Measurements from ENCODE around the gene ITGA2.
A peak's percentile ranks its signal among the peaks of the same experiment; 100 is the strongest.

ITGA2 gene

DNA sequence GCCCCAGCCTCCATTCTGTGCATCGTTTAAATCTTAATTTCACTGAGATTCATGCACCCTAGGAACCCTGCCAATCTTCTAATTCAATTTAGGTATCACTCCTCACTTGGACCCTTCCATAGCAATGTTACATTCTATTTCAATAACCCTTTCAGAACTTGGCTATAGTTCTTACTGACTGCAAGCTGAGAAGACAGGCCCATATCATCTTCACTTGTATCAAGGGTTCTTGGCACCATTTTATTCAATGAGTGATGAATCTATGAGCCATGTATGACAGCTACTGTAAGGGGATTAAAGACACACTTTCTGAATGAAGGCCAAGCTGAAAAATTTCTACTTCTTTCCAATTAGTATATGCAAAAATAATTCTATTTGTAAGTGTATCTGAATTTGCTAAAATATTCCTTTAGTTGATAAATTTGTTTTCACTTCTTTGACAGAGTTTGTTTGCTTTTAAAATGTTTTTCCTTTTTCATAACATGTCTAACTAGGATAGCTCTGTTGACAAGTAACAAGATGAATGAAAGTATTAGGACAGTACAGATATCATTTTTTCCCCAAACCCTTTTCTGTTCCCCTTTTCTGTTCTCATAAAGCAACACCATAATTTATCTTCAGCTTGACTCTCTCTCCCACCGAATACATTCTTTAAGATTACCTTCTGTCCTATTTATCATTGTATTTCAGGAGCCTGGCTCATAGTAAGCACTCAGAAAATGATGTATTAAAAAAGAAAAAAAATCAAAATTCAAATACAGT lies 9.6 kb downstream of the ITGA2 start:
- peaks cover 11% of the 10 kb centered on the region for H3K27me3 Mint-ChIP-seq
- peak overlapping the region; percentile 46 for H3K27ac Mint-ChIP-seq
- no peaks in the 10 kb centered on the region for H3K4me1 Mint-ChIP-seq (ENCODE audit: low read depth)
- no peaks in the 10 kb centered on the region for H3K9me3 Mint-ChIP-seq
- H3K4me3 Mint-ChIP-seq: no peak overlapping the region
- no peaks in the 10 kb centered on the region for H3K36me3 Mint-ChIP-seq (ENCODE audit: low read depth)

DNA sequence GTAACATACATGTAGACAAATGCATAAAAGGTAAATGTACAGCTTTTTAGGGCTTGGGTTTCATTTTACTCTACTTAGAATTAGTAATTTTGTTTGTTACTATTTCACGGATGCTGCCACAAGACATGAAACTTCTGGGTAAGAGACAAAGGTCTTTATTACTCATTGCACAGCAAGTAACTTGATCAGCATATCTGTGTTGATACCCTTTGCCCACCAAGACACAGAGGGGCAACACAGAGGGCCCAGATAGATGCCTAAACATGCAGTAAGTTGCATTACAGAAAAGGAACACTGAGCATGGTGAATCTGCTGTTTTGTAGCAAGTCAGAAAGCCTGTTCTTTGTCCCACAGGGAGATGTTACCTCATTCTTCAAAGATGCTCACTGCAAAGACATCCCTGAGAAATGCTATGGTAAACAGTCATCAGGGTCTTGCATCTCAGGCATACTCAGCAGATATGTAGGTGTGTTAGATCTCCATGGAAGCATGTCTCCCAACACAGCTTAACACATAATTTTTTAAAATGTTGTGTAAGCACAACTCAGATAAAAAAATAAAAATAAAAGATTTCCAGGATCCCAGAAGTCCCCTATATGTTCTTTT lies 10.3 kb downstream of the ITGA2 start:
- H3K4me1 Mint-ChIP-seq (ENCODE audit: low read depth): peaks cover 7% of the 10 kb centered on the region
- no peak overlapping the region for H3K4me3 Mint-ChIP-seq
- no peaks in the 10 kb centered on the region for H3K36me3 Mint-ChIP-seq (ENCODE audit: low read depth)
- no peak overlapping the region for H3K27ac Mint-ChIP-seq
- H3K27me3 Mint-ChIP-seq: peaks cover 10% of the 10 kb centered on the region
- H3K9me3 Mint-ChIP-seq: no peaks in the 10 kb centered on the region

DNA sequence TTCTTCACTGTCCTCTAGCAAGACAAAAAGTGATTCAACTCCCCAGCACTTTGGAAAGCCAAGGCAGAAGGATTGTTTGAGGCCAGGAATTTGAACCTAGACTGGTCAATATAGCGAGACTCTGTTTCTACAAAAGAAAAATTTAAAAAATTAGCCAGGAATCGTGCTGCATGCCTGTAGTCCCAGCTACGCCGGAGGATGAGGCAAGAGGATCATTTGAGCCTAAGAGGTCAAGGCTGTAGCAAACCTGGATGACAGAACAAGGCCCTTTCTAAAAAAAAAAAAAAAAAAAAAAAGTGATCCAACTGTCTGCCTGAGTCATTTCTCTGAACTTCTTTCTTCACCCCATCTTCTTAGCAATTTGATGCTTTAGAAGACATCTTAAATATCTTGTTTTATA lies 12.4 kb downstream of the ITGA2 start:
- no peaks in the 10 kb centered on the region for H3K36me3 Mint-ChIP-seq (ENCODE audit: low read depth)
- peaks cover 10% of the 10 kb centered on the region for H3K27me3 Mint-ChIP-seq
- peaks cover 22% of the 10 kb centered on the region for H3K4me1 Mint-ChIP-seq (ENCODE audit: low read depth)
- no peak overlapping the region for H3K4me3 Mint-ChIP-seq
- H3K27ac Mint-ChIP-seq: no peak overlapping the region
- H3K9me3 Mint-ChIP-seq: no peaks in the 10 kb centered on the region

DNA sequence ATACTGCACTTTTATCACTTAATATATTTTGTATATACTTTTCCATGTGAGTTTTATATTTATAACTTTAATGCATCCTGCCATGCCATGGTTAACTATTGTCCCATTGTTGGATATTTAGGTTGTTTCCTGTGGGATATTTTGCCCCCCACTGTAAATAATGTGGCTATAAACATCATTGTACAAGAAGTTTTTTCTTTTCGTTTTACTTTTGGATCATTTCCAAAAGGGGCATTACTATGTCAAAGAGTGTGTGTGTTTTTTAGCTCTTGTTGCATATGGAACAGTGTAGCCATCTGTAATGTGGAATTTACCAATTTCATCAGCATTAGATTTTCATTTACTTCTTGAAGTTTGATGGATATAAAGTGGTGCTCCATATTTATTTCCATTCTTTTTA lies 13.3 kb downstream of the ITGA2 start:
- no peak overlapping the region for H3K27ac Mint-ChIP-seq
- no peaks in the 10 kb centered on the region for H3K9me3 Mint-ChIP-seq
- peaks cover 5% of the 10 kb centered on the region for H3K27me3 Mint-ChIP-seq
- peaks cover 32% of the 10 kb centered on the region for H3K4me1 Mint-ChIP-seq (ENCODE audit: low read depth)
- H3K4me3 Mint-ChIP-seq: no peak overlapping the region
- no peaks in the 10 kb centered on the region for H3K36me3 Mint-ChIP-seq (ENCODE audit: low read depth)

DNA sequence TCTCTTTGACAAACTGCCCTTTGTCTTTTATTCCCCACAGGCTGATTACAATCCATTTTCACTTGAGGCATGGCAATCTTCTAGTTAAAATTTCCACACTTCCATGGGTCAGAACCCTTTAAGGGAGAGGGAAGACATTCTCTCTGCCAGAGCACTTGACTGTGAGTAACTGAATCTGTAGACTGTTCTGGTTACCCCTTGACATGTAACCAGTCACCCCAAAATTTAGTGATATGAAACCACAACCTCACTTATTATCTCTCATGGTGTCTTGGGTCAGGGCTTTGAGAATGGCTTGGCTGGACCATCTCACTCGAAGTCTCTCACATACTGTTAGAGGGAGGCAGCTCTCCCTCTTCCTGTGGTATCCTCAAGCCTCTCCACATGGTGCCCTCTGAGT lies 14.0 kb downstream of the ITGA2 start:
- Mint-ChIP-seq H3K27ac (no peak overlapping the region), H3K36me3 (ENCODE audit: low read depth) (no peaks in the 10 kb centered on the region)

DNA sequence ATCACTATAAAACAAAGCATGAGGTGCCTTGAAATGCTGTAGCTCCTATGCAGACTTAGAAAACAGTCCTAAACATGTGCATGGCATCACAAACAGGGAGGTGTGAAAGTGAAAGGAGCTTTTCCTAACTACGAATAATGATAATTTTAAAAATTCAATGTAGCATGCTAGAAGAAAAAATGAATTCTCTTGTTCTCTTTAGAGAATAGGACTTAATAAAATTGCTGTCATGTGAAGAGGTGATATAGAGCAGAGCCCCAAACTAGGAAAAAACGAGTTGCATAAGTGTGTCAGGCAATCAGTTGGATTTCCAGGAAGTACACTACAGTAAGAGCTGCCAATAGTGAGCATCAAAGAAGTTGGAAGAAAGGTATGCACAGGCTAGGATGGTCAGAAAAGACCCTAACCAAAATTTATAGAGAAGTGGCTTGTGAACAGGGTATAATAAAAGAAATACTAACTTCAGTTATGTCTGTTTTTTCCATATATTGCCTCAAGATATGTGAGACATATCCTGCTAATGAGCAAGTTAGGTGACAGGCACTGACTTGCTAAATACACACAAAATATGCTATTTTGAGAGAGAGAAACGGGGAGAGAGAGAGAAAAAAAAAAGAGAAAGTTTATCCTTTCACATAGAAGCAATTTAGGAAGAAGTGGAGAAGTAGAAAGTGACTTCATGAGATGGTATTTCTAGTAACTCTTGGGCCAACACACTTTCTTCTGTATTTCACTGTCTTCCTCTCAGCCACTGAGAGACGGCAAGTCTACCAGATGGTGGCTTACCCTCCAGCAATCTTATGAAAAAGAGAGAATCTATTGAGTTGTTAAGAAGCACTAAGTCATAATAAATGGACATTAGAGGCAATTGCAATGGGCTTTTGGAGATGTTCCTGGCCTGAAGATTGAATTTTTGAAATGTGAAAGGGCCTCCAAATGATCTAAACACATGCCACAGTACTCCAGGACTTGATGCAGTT lies 18.0 kb downstream of the ITGA2 start:
- no peaks in the 10 kb centered on the region for H3K36me3 Mint-ChIP-seq (ENCODE audit: low read depth)
- peaks cover 6% of the 10 kb centered on the region for H3K27me3 Mint-ChIP-seq
- H3K9me3 Mint-ChIP-seq: no peaks in the 10 kb centered on the region
- H3K4me3 Mint-ChIP-seq: no peak overlapping the region
- H3K4me1 Mint-ChIP-seq (ENCODE audit: low read depth): peaks cover 62% of the 10 kb centered on the region
- H3K27ac Mint-ChIP-seq: no peak overlapping the region

More for the DNA sequence above, 14.0 kb downstream of the ITGA2 start:
- Mint-ChIP-seq H3K27me3 (peaks cover 4% of the 10 kb centered on the region), H3K4me3 (no peak overlapping the region), H3K4me1 (ENCODE audit: low read depth) (peaks cover 38% of the 10 kb centered on the region), H3K9me3 (no peaks in the 10 kb centered on the region)

DNA sequence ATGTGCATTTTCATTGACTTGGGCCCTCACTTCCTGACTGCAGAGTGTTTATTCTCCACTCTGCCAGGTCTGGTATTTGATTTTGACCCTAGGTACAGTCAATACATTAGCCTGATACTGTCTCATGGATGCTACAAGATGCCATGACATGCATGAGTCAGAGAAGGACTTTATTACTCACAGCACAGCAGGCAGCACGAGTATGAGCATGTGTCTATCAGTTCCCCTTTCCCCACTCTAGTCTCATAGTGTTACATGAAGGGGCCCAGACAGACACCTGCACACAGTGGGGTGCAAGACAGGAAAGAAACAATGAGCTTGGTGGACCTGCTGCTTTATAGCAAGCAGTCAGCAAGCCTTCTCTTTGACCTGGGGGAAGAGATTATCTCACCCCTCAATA lies 19.6 kb downstream of the ITGA2 start:
- peaks cover 5% of the 10 kb centered on the region for H3K9me3 Mint-ChIP-seq
- peak overlapping the region; percentile 79 for H3K27ac Mint-ChIP-seq
- H3K36me3 Mint-ChIP-seq (ENCODE audit: low read depth): no peaks in the 10 kb centered on the region
- H3K27me3 Mint-ChIP-seq: peaks cover 15% of the 10 kb centered on the region
- no peak overlapping the region for H3K4me3 Mint-ChIP-seq
- peaks cover 62% of the 10 kb centered on the region for H3K4me1 Mint-ChIP-seq (ENCODE audit: low read depth)

DNA sequence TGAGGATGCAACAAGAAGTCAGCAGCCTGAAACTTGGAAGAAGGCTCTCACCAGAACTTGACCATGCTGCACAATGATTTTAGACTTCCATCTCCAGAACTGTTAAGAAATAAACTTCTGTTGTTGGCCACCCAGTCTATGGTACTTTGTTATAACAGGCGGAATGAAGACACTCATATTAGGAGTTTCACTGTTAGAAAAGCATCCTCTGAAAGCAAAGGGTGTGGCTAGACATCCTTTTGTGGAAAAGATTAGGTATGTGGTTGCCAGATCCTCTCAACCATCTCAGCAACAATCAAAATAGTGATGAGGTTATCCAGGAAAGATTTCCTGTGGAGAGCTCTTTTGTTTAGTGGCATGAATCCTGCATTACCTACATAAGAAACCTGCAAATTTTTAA lies 20.7 kb downstream of the ITGA2 start:
- Mint-ChIP-seq H3K36me3 (ENCODE audit: low read depth) (no peaks in the 10 kb centered on the region), H3K27ac (peak overlapping the region; percentile 59), H3K27me3 (peaks cover 21% of the 10 kb centered on the region), H3K9me3 (peaks cover 5% of the 10 kb centered on the region), H3K4me1 (ENCODE audit: low read depth) (peaks cover 61% of the 10 kb centered on the region), H3K4me3 (no peak overlapping the region)

DNA sequence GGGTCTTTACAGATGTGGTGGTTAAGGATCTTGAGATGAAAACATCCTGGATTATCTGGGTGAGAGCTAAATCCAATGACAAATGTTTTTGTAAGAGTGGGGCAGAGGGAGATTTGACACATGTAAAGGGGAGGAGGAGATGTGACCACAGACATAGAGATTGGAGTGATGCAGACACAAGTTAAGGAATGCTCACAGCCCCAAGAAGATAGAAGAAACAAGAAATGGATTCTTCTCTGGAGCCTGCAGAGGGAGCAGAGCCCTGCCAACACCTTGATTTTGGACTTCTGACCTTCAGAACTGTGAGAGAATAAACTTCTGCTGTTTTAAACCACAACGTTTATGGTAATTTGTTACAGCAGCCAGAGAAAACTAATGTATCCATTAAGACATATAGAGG lies 21.7 kb downstream of the ITGA2 start:
- H3K27me3 Mint-ChIP-seq: peaks cover 28% of the 10 kb centered on the region
- H3K4me1 Mint-ChIP-seq (ENCODE audit: low read depth): peaks cover 61% of the 10 kb centered on the region
- H3K9me3 Mint-ChIP-seq: peaks cover 5% of the 10 kb centered on the region
- H3K36me3 Mint-ChIP-seq (ENCODE audit: low read depth): no peaks in the 10 kb centered on the region
- H3K27ac Mint-ChIP-seq: no peak overlapping the region
- H3K4me3 Mint-ChIP-seq: no peak overlapping the region

DNA sequence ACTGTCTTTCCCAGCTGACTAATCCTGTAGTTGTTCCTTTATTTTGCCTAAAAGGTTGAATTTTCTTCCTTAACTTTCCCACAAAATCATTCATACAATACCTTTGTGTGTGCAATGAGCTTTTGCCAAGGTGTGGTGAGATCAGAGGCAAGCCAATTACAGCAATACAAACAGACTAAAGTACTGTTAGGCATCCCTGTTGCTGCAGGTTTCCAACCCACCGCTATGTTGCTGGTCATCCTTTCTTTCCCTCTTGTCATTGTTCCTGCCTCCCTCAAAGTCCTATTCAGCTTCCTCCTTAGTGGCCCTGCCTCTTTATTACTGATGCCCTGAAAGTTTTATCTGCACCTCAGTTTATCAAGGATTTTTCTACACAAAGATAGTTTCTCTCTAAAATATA lies 22.1 kb downstream of the ITGA2 start:
- Mint-ChIP-seq H3K36me3 (ENCODE audit: low read depth) (no peaks in the 10 kb centered on the region), H3K4me1 (ENCODE audit: low read depth) (peaks cover 61% of the 10 kb centered on the region), H3K4me3 (no peak overlapping the region), H3K27ac (no peak overlapping the region), H3K27me3 (peaks cover 28% of the 10 kb centered on the region), H3K9me3 (peaks cover 5% of the 10 kb centered on the region)

DNA sequence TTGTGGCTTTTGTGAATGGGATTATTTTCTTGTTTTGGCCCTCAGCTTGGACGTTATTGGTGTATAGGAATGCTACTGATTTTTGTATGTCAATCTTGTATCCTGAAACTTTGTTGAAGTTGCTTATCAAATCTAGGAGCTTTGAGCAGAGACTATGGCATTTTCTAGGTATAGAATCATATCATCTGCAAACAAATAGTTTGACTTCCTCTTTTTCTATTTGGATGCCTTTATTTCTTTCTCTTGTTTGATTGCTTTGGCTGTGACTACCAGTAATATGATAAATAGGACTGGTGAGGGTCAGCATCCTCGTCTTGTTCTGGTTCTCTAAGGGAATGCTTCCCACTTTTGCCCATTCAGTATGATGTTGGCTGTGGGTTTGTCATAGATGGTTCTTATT lies 24.7 kb downstream of the ITGA2 start:
- Mint-ChIP-seq H3K27ac (no peak overlapping the region), H3K4me3 (no peak overlapping the region), H3K27me3 (peaks cover 35% of the 10 kb centered on the region), H3K9me3 (peaks cover 10% of the 10 kb centered on the region), H3K36me3 (ENCODE audit: low read depth) (no peaks in the 10 kb centered on the region), H3K4me1 (ENCODE audit: low read depth) (peaks cover 37% of the 10 kb centered on the region)

DNA sequence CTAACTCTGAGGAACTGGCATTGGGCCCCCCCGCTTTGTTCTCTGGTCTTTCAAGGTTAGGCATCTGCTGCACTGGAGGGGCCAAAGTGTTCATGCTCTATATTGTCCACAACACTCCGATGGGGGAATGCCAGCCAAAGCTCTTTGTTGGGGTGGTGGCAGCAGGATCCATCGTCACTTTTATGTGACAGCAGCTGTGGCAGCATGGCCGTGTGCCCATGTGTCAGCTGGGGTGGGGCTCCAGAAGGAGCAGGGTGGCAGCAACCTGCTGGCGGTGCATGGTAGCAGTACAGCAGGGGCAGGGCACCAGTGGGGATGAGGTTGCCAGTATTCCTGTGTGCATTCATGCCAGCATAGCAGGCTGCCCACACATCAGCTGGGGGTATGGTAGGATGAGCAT lies 28.2 kb downstream of the ITGA2 start:
- Mint-ChIP-seq H3K27me3 (peaks cover 33% of the 10 kb centered on the region), H3K4me1 (ENCODE audit: low read depth) (peaks cover 21% of the 10 kb centered on the region), H3K27ac (no peak overlapping the region), H3K4me3 (no peak overlapping the region), H3K36me3 (ENCODE audit: low read depth) (no peaks in the 10 kb centered on the region), H3K9me3 (peaks cover 10% of the 10 kb centered on the region)

DNA sequence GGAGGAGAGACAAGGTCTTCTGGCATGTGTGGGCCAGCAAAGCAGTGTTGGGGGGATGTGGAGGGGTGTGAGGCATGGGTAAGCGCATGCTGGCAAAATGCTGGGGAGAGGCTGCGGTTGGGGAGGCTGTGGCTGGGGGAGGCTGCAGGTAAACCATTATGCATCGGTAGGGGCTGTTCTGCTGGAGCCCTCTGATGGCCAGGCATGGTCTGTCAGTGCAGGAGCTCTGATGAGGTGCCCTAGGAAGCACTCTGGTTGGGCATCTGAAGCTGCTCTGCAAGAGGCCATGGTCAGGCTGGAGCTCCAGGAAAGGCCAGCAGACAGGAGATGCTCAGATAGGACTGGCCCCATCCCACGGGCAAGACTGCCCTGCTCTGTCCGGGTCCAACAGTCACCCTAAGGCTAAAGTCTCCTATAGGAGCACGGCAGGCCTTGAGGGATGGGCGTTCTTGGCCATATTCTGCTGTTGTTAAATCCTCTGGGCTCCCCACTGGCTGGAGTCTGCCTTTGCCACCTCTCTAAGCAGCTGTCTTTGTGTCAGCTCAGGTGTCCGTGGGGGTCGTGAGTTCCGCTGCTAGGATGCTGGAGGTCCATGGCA lies 28.7 kb downstream of the ITGA2 start:
- H3K27me3 Mint-ChIP-seq: peaks cover 32% of the 10 kb centered on the region
- no peaks in the 10 kb centered on the region for H3K36me3 Mint-ChIP-seq (ENCODE audit: low read depth)
- peaks cover 10% of the 10 kb centered on the region for H3K9me3 Mint-ChIP-seq
- no peak overlapping the region for H3K4me3 Mint-ChIP-seq
- no peak overlapping the region for H3K27ac Mint-ChIP-seq
- peaks cover 21% of the 10 kb centered on the region for H3K4me1 Mint-ChIP-seq (ENCODE audit: low read depth)

DNA sequence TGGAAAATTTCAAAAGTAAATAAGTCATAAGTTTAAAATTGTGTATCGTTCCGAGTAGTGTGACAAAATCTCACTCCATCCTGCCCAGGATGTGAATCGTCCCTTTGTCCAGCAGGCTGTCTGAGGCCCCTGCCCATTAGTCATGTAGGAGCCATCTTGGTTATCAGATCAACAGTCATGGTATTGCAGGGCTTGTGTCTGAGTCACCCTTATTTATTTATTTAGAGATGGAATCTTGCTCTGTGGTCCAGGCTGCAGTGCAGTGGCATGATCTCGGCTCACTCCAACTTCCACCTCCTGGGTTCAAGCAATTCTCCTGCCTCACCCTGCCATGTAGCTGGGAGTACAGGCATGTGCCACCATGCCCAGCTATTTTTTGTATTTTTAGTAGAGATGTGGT lies 30.2 kb downstream of the ITGA2 start:
- peaks cover 4% of the 10 kb centered on the region for H3K9me3 Mint-ChIP-seq
- H3K4me3 Mint-ChIP-seq: no peak overlapping the region
- H3K36me3 Mint-ChIP-seq (ENCODE audit: low read depth): no peaks in the 10 kb centered on the region
- H3K4me1 Mint-ChIP-seq (ENCODE audit: low read depth): peaks cover 16% of the 10 kb centered on the region
- no peak overlapping the region for H3K27ac Mint-ChIP-seq
- H3K27me3 Mint-ChIP-seq: peaks cover 19% of the 10 kb centered on the region
